Measurements from ENCODE around the gene CEP170B. TPM values are rescaled to one million over a fixed set of nuclear protein-coding genes. Genes with fewer than 3 reads are reported as not detected.
"Not testable (repeated sequence)": the region's sequence is repeated elsewhere in the genome, so short reads cannot be mapped to it uniquely, and the experiment has no call there.

CEP170B gene
- polyA plus RNA-seq, 2 donors: 19.8 to 37.5 TPM

DNA sequence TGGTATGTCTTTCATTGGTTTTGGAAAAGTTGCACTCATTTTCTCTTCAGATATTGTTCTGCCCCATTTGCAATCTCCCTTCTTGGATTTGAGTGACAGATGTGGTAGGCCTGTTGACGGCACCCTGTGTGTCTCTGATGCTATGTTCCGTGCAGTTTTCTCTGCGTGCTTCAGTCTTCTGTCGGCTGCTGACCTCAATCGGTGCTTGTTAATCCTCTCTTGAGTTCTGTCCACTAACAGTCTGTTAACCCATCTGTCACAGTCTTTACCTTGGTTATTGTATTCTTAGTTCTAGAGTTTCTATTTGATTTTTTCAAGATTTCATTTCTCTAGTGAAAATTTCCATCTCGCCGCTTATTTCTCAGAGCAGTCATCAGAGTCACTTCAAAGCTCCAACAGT is 38.9 kb downstream of the CEP170B start:
- Histone ChIP-seq H3K4me1 (ENCODE audit: control insufficient read depth in 2 of 2, insufficient read depth in 2 of 2, low read length in 1 of 2) (no peaks in the 10 kb centered on the region), H3K36me3 (ENCODE audit: control insufficient read depth in 2 of 2, insufficient read depth in 2 of 2, low read length in 1 of 2) (no peaks in the 10 kb centered on the region), H3K27ac (ENCODE audit: low read depth in 2 of 2, low read length in 1 of 2) (no peak overlapping the region), H3K4me3 (ENCODE audit: low read depth in 1 of 2, low read length in 2 of 2) (no peak overlapping the region), H3K9me3 (ENCODE audit: control insufficient read depth in 2 of 2, insufficient read depth in 1 of 2, low read depth in 1 of 2, low read length in 1 of 2) (no peaks in the 10 kb centered on the region), H3K27me3 (ENCODE audit: control insufficient read depth in 1 of 2, insufficient read depth in 2 of 2, low read length in 2 of 2) (no peaks in the 10 kb centered on the region)
- WGBS, 2 donors: 90 to 93% methylated on average over 7 of the region's 7 CpGs

DNA sequence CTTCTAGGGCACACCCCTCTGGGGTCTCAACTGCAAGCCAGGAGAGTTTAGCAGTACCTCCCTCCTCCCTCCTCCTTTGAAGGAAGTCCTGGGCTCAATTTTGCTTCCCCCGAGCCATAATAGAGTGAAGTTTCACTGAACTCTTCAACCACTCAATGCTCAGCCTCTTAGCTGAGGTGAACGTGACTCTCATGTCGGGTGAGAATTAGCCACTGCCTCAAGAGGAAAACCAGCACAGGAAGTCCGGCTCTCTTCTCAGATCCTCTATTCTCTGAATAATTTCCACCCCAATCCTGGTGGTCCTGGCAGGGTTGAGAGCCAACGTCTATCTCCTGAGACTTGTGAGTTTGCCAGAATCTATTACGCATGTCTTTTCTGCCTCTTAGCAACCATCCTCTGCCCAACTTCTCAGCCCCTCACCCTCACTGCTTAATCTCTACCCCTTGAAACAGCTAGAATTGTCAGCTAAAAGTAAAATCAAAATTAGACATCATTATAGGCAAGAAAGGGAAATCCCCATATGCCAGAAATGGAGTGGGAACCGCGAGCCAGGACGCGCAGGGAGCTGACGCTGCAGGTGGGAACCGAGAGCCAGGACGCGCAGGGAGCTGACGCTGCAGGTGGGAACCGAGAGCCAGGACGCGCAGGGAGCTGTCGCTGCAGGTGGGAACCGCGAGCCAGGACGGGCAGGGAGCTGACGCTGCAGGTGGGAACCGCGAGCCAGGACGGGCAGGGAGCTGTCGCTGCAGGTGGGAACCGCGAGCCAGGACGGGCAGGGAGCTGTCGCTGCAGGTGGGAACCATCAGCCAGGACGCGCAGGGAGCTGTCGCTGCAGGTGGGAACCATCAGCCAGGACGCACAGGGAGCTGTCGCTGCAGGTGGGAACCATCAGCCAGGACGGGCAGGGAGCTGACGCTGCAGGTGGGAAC is 39.8 kb downstream of the CEP170B start:
- H3K27me3 ChIP-seq (ENCODE audit: control insufficient read depth in 1 of 2, insufficient read depth in 2 of 2, low read length in 2 of 2); H3K27ac ChIP-seq (ENCODE audit: low read depth in 2 of 2, low read length in 1 of 2); H3K4me3 ChIP-seq (ENCODE audit: low read depth in 1 of 2, low read length in 2 of 2); H3K36me3 ChIP-seq (ENCODE audit: control insufficient read depth in 2 of 2, insufficient read depth in 2 of 2, low read length in 1 of 2); H3K4me1 ChIP-seq (ENCODE audit: control insufficient read depth in 2 of 2, insufficient read depth in 2 of 2, low read length in 1 of 2); H3K9me3 ChIP-seq (ENCODE audit: control insufficient read depth in 2 of 2, insufficient read depth in 1 of 2, low read depth in 1 of 2, low read length in 1 of 2): not testable (repeated sequence)
- 60 to 62% methylated on average over 37 to 38 of the region's 38 CpGs for WGBS, 2 donors

DNA sequence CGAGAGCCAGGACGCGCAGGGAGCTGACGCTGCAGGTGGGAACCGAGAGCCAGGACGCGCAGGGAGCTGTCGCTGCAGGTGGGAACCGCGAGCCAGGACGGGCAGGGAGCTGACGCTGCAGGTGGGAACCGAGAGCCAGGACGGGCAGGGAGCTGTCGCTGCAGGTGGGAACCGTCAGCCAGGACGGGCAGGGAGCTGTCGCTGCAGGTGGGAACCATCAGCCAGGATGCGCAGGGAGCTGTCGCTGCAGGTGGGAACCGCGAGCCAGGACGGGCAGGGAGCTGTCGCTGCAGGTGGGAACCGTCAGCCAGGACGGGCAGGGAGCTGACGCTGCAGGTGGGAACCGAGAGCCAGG is 40.5 kb downstream of the CEP170B start:
- H3K36me3 ChIP-seq (ENCODE audit: control insufficient read depth in 2 of 2, insufficient read depth in 2 of 2, low read length in 1 of 2); H3K27me3 ChIP-seq (ENCODE audit: control insufficient read depth in 1 of 2, insufficient read depth in 2 of 2, low read length in 2 of 2); H3K4me1 ChIP-seq (ENCODE audit: control insufficient read depth in 2 of 2, insufficient read depth in 2 of 2, low read length in 1 of 2); H3K27ac ChIP-seq (ENCODE audit: low read depth in 2 of 2, low read length in 1 of 2); H3K9me3 ChIP-seq (ENCODE audit: control insufficient read depth in 2 of 2, insufficient read depth in 1 of 2, low read depth in 1 of 2, low read length in 1 of 2); H3K4me3 ChIP-seq (ENCODE audit: low read depth in 1 of 2, low read length in 2 of 2): not testable (repeated sequence)
- WGBS, 2 donors: 71 to 74% methylated on average over 25 to 28 of the region's 28 CpGs

DNA sequence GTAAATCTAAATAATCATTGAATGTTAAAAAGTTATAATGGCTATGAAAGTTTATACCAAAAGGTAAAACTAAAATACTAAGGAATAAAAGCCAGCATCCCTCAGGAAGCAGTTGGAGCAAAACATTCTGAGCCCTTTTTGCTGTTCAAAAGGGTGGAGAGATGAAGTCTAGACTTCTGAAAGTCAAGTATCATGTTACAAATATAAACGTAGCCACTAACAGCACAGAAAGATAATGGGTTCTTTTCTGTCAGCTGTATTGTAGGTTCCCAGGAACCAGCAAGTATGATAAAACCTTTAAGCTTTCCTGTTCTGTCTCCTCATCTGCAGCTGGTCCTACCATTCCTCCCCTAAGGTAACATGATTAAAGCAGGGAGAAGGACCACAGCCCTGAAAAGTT is 43.2 kb downstream of the CEP170B start:
- 4 to 17% methylated on average over 1 of the region's 1 CpG for WGBS, 2 donors

DNA sequence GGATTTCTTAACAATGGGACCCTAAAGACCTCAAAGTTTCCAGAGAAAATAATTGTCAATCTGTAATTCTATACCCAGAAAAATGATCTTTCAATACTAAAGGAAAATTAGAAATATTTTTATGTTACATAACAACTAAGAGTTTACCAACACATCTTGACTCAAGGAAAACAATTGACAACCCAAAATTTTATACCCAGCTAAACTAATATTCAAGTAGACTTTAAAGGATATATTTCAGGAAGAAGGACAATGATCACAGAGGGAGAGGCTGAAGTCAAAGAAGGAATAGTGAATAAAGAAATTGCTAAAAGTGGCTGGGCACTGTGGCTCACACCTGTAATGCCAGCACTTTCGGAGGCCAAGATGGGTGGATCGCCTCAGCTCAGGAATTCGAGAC is 47.0 kb downstream of the CEP170B start:
- no peak overlapping the region for H3K27ac ChIP-seq (ENCODE audit: low read depth in 2 of 2, low read length in 1 of 2)
- 83 to 85% methylated on average over 3 of the region's 3 CpGs for WGBS, 2 donors
- no peak overlapping the region for H3K4me3 ChIP-seq (ENCODE audit: low read depth in 1 of 2, low read length in 2 of 2)
- no peaks in the 10 kb centered on the region for H3K27me3 ChIP-seq (ENCODE audit: control insufficient read depth in 1 of 2, insufficient read depth in 2 of 2, low read length in 2 of 2)
- H3K4me1 ChIP-seq (ENCODE audit: control insufficient read depth in 2 of 2, insufficient read depth in 2 of 2, low read length in 1 of 2): no peaks in the 10 kb centered on the region
- no peaks in the 10 kb centered on the region for H3K36me3 ChIP-seq (ENCODE audit: control insufficient read depth in 2 of 2, insufficient read depth in 2 of 2, low read length in 1 of 2)
- peaks cover 0 to 2% of the 10 kb centered on the region in 2 donors for H3K9me3 ChIP-seq (ENCODE audit: control insufficient read depth in 2 of 2, insufficient read depth in 1 of 2, low read depth in 1 of 2, low read length in 1 of 2)

More for the DNA sequence above, 43.2 kb downstream of the CEP170B start:
- no peak overlapping the region for H3K27ac ChIP-seq (ENCODE audit: low read depth in 2 of 2, low read length in 1 of 2)
- peaks cover 0 to 2% of the 10 kb centered on the region in 2 donors for H3K9me3 ChIP-seq (ENCODE audit: control insufficient read depth in 2 of 2, insufficient read depth in 1 of 2, low read depth in 1 of 2, low read length in 1 of 2)
- no peaks in the 10 kb centered on the region for H3K36me3 ChIP-seq (ENCODE audit: control insufficient read depth in 2 of 2, insufficient read depth in 2 of 2, low read length in 1 of 2)
- no peak overlapping the region for H3K4me3 ChIP-seq (ENCODE audit: low read depth in 1 of 2, low read length in 2 of 2)
- H3K4me1 ChIP-seq (ENCODE audit: control insufficient read depth in 2 of 2, insufficient read depth in 2 of 2, low read length in 1 of 2): no peaks in the 10 kb centered on the region
- H3K27me3 ChIP-seq (ENCODE audit: control insufficient read depth in 1 of 2, insufficient read depth in 2 of 2, low read length in 2 of 2): no peaks in the 10 kb centered on the region

DNA sequence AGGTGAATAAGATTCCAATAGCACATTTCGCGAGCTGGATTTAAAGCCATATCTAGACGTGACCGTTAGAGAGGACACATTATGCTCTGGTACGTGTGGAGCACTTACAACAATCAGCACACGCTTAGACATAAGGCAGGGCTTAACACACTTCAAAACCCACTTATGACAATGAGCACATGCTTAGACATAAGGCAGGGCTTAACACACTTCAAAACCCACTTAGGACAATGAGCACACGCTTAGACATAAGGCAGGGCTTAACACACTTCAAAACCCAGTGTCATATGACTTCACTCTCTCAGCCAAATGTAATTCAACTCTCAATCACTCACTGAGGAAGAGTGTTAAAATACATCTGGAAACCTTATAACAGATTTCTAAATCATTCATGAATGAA is 48.4 kb downstream of the CEP170B start:
- H3K27ac ChIP-seq (ENCODE audit: low read depth in 2 of 2, low read length in 1 of 2): no peak overlapping the region
- H3K9me3 ChIP-seq (ENCODE audit: control insufficient read depth in 2 of 2, insufficient read depth in 1 of 2, low read depth in 1 of 2, low read length in 1 of 2): peaks cover 0 to 2% of the 10 kb centered on the region in 2 donors
- no peaks in the 10 kb centered on the region for H3K36me3 ChIP-seq (ENCODE audit: control insufficient read depth in 2 of 2, insufficient read depth in 2 of 2, low read length in 1 of 2)
- no peaks in the 10 kb centered on the region for H3K4me1 ChIP-seq (ENCODE audit: control insufficient read depth in 2 of 2, insufficient read depth in 2 of 2, low read length in 1 of 2)
- no peaks in the 10 kb centered on the region for H3K27me3 ChIP-seq (ENCODE audit: control insufficient read depth in 1 of 2, insufficient read depth in 2 of 2, low read length in 2 of 2)
- no peak overlapping the region for H3K4me3 ChIP-seq (ENCODE audit: low read depth in 1 of 2, low read length in 2 of 2)
- 89 to 92% methylated on average over 7 of the region's 7 CpGs for WGBS, 2 donors

DNA sequence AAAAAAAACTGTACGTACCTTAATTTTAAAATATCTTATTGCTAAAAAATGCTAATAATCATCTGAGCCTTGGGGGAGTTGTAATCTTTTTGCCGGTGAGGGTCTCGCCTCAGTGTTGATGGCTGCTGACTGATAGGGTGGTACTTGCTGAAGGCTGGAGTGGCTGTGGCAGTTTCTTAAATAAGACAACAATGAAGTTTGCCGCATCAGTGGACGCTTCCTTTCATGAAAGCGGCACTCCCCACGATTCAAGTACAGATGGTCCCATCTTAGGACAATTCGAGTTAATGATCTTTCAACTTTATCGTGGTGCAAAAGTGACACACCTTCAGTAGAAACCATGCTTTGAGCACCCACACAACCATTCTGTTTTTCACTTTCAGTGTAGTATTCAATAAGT is 52.0 kb downstream of the CEP170B start:
- peaks cover 0 to 2% of the 10 kb centered on the region in 2 donors for H3K9me3 ChIP-seq (ENCODE audit: control insufficient read depth in 2 of 2, insufficient read depth in 1 of 2, low read depth in 1 of 2, low read length in 1 of 2)
- H3K36me3 ChIP-seq (ENCODE audit: control insufficient read depth in 2 of 2, insufficient read depth in 2 of 2, low read length in 1 of 2): no peaks in the 10 kb centered on the region
- no peaks in the 10 kb centered on the region for H3K27me3 ChIP-seq (ENCODE audit: control insufficient read depth in 1 of 2, insufficient read depth in 2 of 2, low read length in 2 of 2)
- no peak overlapping the region for H3K27ac ChIP-seq (ENCODE audit: low read depth in 2 of 2, low read length in 1 of 2)
- 90 to 93% methylated on average over 9 of the region's 9 CpGs for WGBS, 2 donors
- H3K4me1 ChIP-seq (ENCODE audit: control insufficient read depth in 2 of 2, insufficient read depth in 2 of 2, low read length in 1 of 2): no peaks in the 10 kb centered on the region
- no peak overlapping the region for H3K4me3 ChIP-seq (ENCODE audit: low read depth in 1 of 2, low read length in 2 of 2)

DNA sequence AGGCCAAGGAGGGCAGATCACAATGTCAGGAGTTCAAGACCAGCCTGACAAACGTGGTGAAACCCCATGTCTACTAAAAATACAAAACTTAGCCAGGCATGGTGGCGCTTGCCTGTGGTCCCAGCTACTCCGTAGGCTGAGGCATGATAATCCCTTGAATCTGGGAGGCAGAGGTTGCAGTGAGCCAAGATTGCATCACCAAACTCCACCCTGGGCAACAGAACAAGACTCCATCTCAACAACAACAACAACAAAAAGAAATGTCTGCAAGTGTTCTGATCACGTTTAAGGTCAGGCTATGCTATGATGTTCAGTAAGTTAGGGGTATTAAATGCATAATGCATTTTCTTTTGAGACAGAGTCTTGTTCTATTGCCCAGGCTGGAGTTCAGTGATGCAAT is 52.9 kb downstream of the CEP170B start:
- Histone ChIP-seq H3K36me3 (ENCODE audit: control insufficient read depth in 2 of 2, insufficient read depth in 2 of 2, low read length in 1 of 2) (no peaks in the 10 kb centered on the region), H3K27ac (ENCODE audit: low read depth in 2 of 2, low read length in 1 of 2) (no peak overlapping the region), H3K4me3 (ENCODE audit: low read depth in 1 of 2, low read length in 2 of 2) (no peak overlapping the region), H3K27me3 (ENCODE audit: control insufficient read depth in 1 of 2, insufficient read depth in 2 of 2, low read length in 2 of 2) (no peaks in the 10 kb centered on the region), H3K4me1 (ENCODE audit: control insufficient read depth in 2 of 2, insufficient read depth in 2 of 2, low read length in 1 of 2) (no peaks in the 10 kb centered on the region), H3K9me3 (ENCODE audit: control insufficient read depth in 2 of 2, insufficient read depth in 1 of 2, low read depth in 1 of 2, low read length in 1 of 2) (no peaks in the 10 kb centered on the region)
- WGBS, 2 donors: 45 to 47% methylated on average over 4 of the region's 4 CpGs

DNA sequence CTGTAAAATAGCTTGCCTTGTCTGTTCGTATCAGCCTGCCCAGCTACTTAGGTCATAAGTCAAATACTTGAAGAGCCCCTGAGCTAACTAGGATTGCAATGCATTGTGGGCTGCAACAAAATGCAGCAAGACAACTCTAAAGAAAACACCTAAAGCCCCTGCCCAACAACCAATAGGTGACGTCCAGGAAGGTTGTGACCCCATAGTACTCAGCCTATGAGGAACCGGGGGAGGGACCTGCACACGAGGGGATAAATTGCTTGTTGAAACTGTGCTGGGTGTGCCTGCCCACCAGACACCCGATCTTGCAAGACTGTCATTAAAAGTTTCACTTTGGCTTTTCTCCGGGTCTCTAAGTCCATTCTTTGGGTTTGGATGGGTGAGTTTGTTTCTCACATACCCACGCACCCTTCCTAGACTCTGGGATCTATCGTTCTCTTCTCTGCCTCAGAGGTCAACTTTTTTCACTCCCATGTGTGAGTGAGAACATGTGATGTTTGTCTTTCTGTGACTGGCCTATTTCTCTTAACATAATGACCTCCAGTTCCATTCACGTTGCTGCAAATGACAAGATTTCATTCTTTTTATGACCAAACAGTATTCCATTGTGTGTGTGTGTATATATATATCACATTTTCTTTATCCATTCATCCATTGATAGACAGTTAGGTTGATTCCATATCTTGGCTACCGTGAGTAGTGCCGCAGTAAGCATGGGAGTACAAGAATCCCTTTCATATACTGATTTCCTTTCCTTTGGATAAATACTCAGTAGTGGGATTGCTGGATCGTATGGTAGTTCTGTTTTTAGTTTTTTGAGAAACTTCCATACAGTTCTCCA is 54.3 kb downstream of the CEP170B start:
- H3K9me3 ChIP-seq (ENCODE audit: control insufficient read depth in 2 of 2, insufficient read depth in 1 of 2, low read depth in 1 of 2, low read length in 1 of 2); H3K27ac ChIP-seq (ENCODE audit: low read depth in 2 of 2, low read length in 1 of 2); H3K27me3 ChIP-seq (ENCODE audit: control insufficient read depth in 1 of 2, insufficient read depth in 2 of 2, low read length in 2 of 2); H3K36me3 ChIP-seq (ENCODE audit: control insufficient read depth in 2 of 2, insufficient read depth in 2 of 2, low read length in 1 of 2); H3K4me3 ChIP-seq (ENCODE audit: low read depth in 1 of 2, low read length in 2 of 2); H3K4me1 ChIP-seq (ENCODE audit: control insufficient read depth in 2 of 2, insufficient read depth in 2 of 2, low read length in 1 of 2): not testable (repeated sequence)
- WGBS, 2 donors: 76% methylated on average over 12 of the region's 12 CpGs
